Astrocyte (in vitro differentiated cells and primary cell): ENCODE results near the gene CYTH3.

Source experiments
- EZH2 ChIP-seq: IDR thresholded peaks from 2 replicates; pipeline ENCODE4 v1.6.1; 2012; ENCODE audit warnings: mild to moderate bottlenecking, low read length, inconsistent platforms; ENCODE audit not compliant: insufficient read depth
- TF ChIP-seq, protein P1 (sequence below): IDR thresholded peaks from 2 replicates; pipeline ENCODE4 v1.5.1; 2011; ENCODE audit warnings: low read depth, mild to moderate bottlenecking, inconsistent platforms, low read length, moderate library complexity; ENCODE audit not compliant: insufficient read depth

- TF ChIP-seq EZH2 = no peak
- TF ChIP-seq, protein P1, sequence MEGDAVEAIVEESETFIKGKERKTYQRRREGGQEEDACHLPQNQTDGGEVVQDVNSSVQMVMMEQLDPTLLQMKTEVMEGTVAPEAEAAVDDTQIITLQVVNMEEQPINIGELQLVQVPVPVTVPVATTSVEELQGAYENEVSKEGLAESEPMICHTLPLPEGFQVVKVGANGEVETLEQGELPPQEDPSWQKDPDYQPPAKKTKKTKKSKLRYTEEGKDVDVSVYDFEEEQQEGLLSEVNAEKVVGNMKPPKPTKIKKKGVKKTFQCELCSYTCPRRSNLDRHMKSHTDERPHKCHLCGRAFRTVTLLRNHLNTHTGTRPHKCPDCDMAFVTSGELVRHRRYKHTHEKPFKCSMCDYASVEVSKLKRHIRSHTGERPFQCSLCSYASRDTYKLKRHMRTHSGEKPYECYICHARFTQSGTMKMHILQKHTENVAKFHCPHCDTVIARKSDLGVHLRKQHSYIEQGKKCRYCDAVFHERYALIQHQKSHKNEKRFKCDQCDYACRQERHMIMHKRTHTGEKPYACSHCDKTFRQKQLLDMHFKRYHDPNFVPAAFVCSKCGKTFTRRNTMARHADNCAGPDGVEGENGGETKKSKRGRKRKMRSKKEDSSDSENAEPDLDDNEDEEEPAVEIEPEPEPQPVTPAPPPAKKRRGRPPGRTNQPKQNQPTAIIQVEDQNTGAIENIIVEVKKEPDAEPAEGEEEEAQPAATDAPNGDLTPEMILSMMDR = no peak
These were observed 19.7 kb downstream of the CYTH3 start for GRCh38 chr7:6252748-6253147.
